ENCODE data around the gene PMAIP1. TPM values are rescaled to one million over a fixed set of nuclear protein-coding genes. Genes with fewer than 3 reads are reported as not detected.
"Not testable (repeated sequence)": the region's sequence is repeated elsewhere in the genome, so short reads cannot be mapped to it uniquely, and the experiment has no call there.

The PMAIP1 gene
- total RNA-seq = 1 to 10 TPM; 2.1 to 4.1 TPM

DNA sequence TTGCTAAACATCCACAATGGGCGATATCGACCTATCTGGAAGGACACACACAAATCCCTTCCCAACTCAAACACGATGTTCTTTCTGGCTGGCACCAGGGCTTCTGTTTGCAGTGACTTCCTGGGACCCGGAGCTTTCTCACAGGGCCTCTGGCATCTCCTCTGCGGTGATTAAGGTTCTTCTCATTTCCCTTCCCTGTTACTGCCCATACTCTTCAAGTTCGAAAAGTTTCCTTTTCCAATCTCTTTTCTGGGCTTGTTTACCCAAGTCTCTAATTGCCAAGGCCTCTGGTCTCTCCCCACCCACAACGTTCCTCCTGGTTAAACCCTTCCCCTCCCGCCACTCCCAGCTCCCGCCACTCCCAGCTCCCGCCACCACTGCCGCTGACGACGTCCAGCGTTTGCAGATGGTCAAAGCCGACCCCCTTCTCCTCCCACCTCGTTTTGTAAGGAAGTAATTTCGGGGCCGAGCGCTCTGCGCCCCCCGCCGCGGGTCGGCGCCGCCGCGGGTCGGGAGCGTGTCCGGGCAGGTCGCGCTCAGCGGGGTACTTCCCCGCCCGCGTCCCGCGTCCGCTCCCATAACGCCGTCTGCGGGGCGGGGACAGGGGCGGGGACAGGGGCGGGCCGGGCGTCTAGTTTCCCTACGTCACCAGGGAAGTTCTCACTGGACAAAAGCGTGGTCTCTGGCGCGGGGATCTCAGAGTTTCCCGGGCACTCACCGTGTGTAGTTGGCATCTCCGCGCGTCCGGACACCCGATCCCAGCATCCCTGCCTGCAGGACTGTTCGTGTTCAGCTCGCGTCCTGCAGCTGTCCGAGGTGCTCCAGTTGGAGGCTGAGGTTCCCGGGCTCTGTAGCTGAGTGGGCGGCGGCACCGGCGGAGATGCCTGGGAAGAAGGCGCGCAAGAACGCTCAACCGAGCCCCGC, at the start of gene PMAIP1:
Gene PMAIP1, plus strand, starts transcription at position 699 of the 924 bp plus-strand sequence. Its CDS starts 182 bp downstream, at position 881.
- WGBS = 2% methylated on average over 67 of the region's 73 CpGs
- H3K4me3 ChIP-seq = peak within 1 kb of the TSS; percentile 50 to 52
- H3K9me3 ChIP-seq = no peaks in the 10 kb centered on the region
- intact Hi-C loops (cut with DNase I) = loop anchor here (2.0 kb wide), 1 partner anchor 47 kb away; no protein-coding TSS in a partner anchor
- no peaks in the 10 kb centered on the region for H3K27me3 ChIP-seq (replicated peaks; ENCODE audit: insufficient read depth)
- peak within 1 kb of the TSS; percentile 84 to 95 for H3K27ac ChIP-seq
- DNase-seq (ENCODE audit: low spot score) = peak; percentile 92
- H3K4me1 ChIP-seq (replicated peaks) = no peaks in the 10 kb centered on the region
- H3K36me3 ChIP-seq = no peaks in the 10 kb centered on the region
- TF ChIP-seq POLR2AphosphoS5 (IDR thresholded peaks at IDR 0.05) (peak; percentile 84), POLR2A (IDR thresholded peaks at IDR 0.05) (peak; percentile 90)
- TF ChIP-seq, protein P1, sequence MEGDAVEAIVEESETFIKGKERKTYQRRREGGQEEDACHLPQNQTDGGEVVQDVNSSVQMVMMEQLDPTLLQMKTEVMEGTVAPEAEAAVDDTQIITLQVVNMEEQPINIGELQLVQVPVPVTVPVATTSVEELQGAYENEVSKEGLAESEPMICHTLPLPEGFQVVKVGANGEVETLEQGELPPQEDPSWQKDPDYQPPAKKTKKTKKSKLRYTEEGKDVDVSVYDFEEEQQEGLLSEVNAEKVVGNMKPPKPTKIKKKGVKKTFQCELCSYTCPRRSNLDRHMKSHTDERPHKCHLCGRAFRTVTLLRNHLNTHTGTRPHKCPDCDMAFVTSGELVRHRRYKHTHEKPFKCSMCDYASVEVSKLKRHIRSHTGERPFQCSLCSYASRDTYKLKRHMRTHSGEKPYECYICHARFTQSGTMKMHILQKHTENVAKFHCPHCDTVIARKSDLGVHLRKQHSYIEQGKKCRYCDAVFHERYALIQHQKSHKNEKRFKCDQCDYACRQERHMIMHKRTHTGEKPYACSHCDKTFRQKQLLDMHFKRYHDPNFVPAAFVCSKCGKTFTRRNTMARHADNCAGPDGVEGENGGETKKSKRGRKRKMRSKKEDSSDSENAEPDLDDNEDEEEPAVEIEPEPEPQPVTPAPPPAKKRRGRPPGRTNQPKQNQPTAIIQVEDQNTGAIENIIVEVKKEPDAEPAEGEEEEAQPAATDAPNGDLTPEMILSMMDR (IDR thresholded peaks at IDR 0.05) = no peak

DNA sequence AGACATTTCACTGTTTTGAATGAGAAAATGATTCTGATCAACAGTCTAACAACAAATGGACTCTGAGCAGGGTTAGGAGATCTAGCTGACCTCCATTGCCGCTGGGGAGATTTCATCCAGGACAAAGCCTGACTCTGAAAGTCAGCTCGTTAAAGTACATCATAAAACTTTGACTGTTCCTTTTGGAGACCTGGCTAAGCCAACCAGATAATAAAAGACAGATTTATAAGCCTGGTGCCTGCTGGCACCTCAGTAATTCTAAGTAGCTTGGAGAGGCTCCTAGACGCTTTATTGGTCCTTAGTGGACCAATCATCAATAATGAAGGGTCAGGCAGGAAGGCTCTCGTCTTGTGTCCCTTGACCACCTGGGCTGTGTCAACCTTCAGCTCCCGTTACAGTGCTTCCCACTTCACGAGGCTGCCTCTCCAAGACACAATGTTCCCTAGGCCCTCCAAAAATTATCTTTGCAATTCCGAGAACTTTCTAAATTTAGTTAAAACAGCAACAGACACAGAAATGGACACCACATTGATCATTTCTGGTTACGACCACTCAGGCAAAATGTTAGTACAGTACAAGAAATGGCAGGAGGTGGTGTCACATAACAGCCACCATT, 47.9 kb upstream of the PMAIP1 start:
- Histone ChIP-seq H3K4me1 (replicated peaks) (no peaks in the 10 kb centered on the region), H3K36me3 (no peaks in the 10 kb centered on the region), H3K4me3 (no peak overlapping the region), H3K27ac (peak overlapping the region; percentile 14 to 42), H3K27me3 (replicated peaks; ENCODE audit: insufficient read depth) (no peaks in the 10 kb centered on the region), H3K9me3 (no peaks in the 10 kb centered on the region)
- 27% methylated on average over 8 of the region's 8 CpGs for WGBS
- intact Hi-C loops (cut with DNase I) = loop anchor here (2.0 kb wide), 1 partner anchor 47 kb away; the partner anchor contains the start of gene PMAIP1
- DNase-seq (ENCODE audit: low spot score) = peak; percentile 12
- TF ChIP-seq POLR2A (IDR thresholded peaks at IDR 0.05) (no peak), POLR2AphosphoS5 (IDR thresholded peaks at IDR 0.05) (peak; percentile 66)
- TF ChIP-seq, protein P1 (IDR thresholded peaks at IDR 0.05) = no peak

DNA sequence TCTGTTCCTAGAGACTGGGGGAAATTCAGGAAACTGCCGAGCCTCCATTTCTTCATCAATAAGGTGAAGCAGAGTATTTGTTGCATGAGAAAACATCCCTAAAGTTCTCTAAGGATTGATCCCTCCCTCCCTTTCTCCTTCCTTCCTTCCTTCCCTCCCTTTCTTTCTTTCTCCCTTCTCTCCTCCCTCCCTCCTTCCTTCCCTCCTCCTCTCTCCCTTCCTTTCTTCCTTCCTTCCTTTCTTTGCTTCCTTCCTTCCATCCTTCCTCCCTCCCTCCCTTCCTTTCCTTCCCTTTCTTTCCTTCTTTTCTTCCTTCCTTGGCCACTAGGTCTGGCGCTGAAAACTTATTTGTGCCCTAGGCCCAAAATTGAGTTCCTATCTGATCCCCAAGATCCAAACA, 47.2 kb upstream of the PMAIP1 start:
- no peaks in the 10 kb centered on the region for H3K27me3 ChIP-seq (replicated peaks; ENCODE audit: insufficient read depth)
- WGBS = 97% methylated on average over 2 of the region's 2 CpGs

DNA sequence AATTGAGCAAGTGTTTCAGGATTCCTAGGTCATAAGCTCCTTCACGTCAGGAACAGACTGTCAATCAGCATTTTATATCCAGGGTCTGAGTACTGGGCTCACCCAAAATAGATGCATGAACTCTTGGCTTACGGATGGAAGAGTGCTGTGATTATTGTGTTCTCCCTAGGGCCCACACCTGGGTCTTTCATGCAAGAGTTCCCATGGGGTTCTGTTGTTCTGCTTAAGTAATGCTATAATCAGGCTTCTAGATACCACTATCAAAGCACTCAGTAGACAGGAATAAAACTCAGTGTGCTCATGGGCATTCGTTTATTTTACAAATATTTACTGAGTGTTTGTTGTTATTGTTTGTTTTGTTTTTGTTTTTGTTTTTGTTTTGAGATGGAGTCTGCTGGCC, 46.4 kb upstream of the PMAIP1 start:
- Histone ChIP-seq H3K4me3 (no peak overlapping the region), H3K36me3 (no peaks in the 10 kb centered on the region), H3K4me1 (replicated peaks) (no peaks in the 10 kb centered on the region), H3K27me3 (replicated peaks; ENCODE audit: insufficient read depth) (no peaks in the 10 kb centered on the region), H3K9me3 (no peaks in the 10 kb centered on the region), H3K27ac (no peak overlapping the region)
- TF ChIP-seq POLR2AphosphoS5 (IDR thresholded peaks at IDR 0.05) (no peak), POLR2A (IDR thresholded peaks at IDR 0.05) (no peak)
- TF ChIP-seq, protein P1 (IDR thresholded peaks at IDR 0.05) = no peak
- intact Hi-C loops (cut with DNase I) = loop anchor here (2.0 kb wide), 1 partner anchor 45 kb away; the partner anchor contains the start of gene PMAIP1
- 92% methylated on average over 3 of the region's 3 CpGs for whole genome bisulfite sequencing
- DNase-seq (ENCODE audit: low spot score) = no peak

More for the DNA sequence above, 47.2 kb upstream of the PMAIP1 start:
- no peaks in the 10 kb centered on the region for H3K4me1 ChIP-seq (replicated peaks)
- TF ChIP-seq, protein P1 (IDR thresholded peaks at IDR 0.05) = no peak
- TF ChIP-seq POLR2A (IDR thresholded peaks at IDR 0.05) (no peak), POLR2AphosphoS5 (IDR thresholded peaks at IDR 0.05) (no peak)
- intact Hi-C loops (cut with DNase I) = loop anchor here (2.0 kb wide), 1 partner anchor 46 kb away; the partner anchor contains the start of gene PMAIP1
- no peaks in the 10 kb centered on the region for H3K9me3 ChIP-seq
- peak overlapping the region in 1 of 2 donors; percentile 42 for H3K27ac ChIP-seq
- H3K4me3 ChIP-seq = no peak overlapping the region
- H3K36me3 ChIP-seq = no peaks in the 10 kb centered on the region
- no peak for DNase-seq (ENCODE audit: low spot score)

GRCh38 chr18:59853988-59854387, 45.8 kb upstream of the PMAIP1 start:
- H3K27ac ChIP-seq; H3K4me3 ChIP-seq; H3K4me1 ChIP-seq (replicated peaks); DNase-seq (ENCODE audit: low spot score); H3K36me3 ChIP-seq; H3K9me3 ChIP-seq; H3K27me3 ChIP-seq (replicated peaks; ENCODE audit: insufficient read depth): not testable (repeated sequence)
- WGBS = 90% methylated on average over 4 of the region's 4 CpGs
- intact Hi-C loops (cut with DNase I) = loop anchor here (2.0 kb wide), 1 partner anchor 45 kb away; the partner anchor contains the start of gene PMAIP1
